Cardiac muscle cell (in vitro differentiated cells and primary cell): ENCODE measurements around the gene DGKD. TPM values are rescaled to one million over a fixed set of nuclear protein-coding genes. Genes with fewer than 3 reads are reported as not detected.

ENCODE experiments used
- DNase-seq, 2 donors: peaks; one replicate each; pipeline versions ENCODE4 v3.0.0 to v3.0.0-alpha.2; 2010 to 2017; ENCODE audit warnings: low read depth in 1 of 2, low spot score in 1 of 2
- H3K27ac ChIP-seq: fragments of 200-600 bp; sonication (generic); 2 replicates; pipeline ENCODE4 v1.5.1; 2016
- H3K27me3 ChIP-seq: fragments of 200-600 bp; sonication (generic); 2 replicates; pipeline ENCODE4 v1.6.0; 2016; ENCODE audit warnings: control low read depth
- H3K36me3 ChIP-seq: fragments of 200-600 bp; sonication (generic); 2 replicates; pipeline ENCODE4 v1.5.1; 2016; ENCODE audit warnings: control low read depth
- H3K4me1 ChIP-seq: fragments of 200-600 bp; sonication (generic); 2 replicates; pipeline ENCODE4 v1.8.1; 2017; ENCODE audit warnings: low read depth, mild to moderate bottlenecking, mixed run types
- H3K4me3 ChIP-seq: fragments of 200-600 bp; sonication (generic); 2 replicates; pipeline ENCODE4 v1.5.1; 2016; ENCODE audit warnings: mild to moderate bottlenecking
- H3K9me3 ChIP-seq: fragments of 200-600 bp; sonication (generic); 2 replicates; pipeline ENCODE4 v1.5.1; 2017; ENCODE audit warnings: low read depth, mild to moderate bottlenecking, control low read depth
- polyA plus RNA-seq: library from polyadenylated mRNA; unstranded; fragments of >200 nt; fragmentation: Nextera tagmentation; extraction: Ambion mirVana; gene quantifications from 2 replicates; pipeline ENCODE4 v1.2.1, GENCODE V29; 2016
- total RNA-seq: library from RNA; depleted of rRNA; stranded (reverse); fragments of >200 nt; gene quantifications from 2 replicates; pipeline ENCODE4 v1.2.3, GENCODE V29; 2016
- TF ChIP-seq, protein P1 (sequence below): IDR thresholded peaks from 2 replicates; pipeline ENCODE4 v1.5.1; 2012; ENCODE audit warnings: low read depth, mild to moderate bottlenecking, low read length

Gene DGKD
- total and polyA plus RNA-seq, 2 experiments from 2014 or later, result 21.0 to 40.0 TPM

DNA sequence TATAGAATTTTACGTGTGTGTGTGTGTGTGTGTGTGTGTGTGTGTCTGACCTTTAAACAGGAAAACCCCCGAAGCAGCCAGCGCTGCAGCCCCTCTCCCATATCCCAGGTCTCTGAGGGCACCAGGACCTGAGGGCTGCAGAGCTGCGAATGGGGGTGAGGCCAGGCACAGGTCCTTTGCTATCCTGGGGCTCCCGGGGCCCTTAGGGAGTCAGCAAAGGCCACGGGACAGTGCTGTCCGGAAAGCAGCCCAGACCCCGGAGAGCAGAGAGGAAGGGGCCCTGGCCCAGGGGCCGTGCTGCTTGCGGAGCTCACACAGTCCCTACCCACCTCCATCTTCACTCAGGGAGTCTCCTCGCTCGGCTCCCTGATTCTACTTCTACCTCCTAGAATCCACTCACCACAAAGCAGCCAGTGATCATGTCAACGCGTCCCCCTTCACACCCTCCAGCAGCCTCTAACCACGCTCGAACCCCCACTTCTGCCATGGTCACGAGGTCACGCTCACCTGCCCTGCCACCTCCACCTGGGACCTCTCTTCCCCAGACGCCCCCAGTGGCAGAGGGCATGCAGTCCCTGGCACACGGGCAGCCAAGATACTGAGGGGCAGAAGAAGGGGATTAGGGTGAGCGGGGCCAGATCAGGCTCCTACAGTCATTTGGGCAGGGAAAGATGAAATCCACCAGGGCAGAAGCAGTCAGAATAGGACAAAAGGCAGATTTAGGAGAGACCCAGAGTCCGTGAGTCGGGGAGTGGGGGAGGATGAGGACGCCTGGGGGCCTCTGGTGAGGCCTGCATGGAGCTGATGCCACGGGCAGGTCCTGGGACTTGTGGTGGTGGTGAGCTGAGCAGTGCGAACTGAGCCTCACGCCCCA is 125.6 kb downstream of the DGKD start:
- H3K27ac ChIP-seq, result no peak overlapping the region
- H3K4me3 ChIP-seq, result no peak overlapping the region
- no peaks in the 10 kb centered on the region for H3K9me3 ChIP-seq
- H3K27me3 ChIP-seq, result no peaks in the 10 kb centered on the region
- DNase-seq, result no peak
- TF ChIP-seq, protein P1, sequence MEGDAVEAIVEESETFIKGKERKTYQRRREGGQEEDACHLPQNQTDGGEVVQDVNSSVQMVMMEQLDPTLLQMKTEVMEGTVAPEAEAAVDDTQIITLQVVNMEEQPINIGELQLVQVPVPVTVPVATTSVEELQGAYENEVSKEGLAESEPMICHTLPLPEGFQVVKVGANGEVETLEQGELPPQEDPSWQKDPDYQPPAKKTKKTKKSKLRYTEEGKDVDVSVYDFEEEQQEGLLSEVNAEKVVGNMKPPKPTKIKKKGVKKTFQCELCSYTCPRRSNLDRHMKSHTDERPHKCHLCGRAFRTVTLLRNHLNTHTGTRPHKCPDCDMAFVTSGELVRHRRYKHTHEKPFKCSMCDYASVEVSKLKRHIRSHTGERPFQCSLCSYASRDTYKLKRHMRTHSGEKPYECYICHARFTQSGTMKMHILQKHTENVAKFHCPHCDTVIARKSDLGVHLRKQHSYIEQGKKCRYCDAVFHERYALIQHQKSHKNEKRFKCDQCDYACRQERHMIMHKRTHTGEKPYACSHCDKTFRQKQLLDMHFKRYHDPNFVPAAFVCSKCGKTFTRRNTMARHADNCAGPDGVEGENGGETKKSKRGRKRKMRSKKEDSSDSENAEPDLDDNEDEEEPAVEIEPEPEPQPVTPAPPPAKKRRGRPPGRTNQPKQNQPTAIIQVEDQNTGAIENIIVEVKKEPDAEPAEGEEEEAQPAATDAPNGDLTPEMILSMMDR, result no peak
- H3K36me3 ChIP-seq, result peaks cover 18% of the 10 kb centered on the region
- H3K4me1 ChIP-seq, result no peaks in the 10 kb centered on the region

DNA sequence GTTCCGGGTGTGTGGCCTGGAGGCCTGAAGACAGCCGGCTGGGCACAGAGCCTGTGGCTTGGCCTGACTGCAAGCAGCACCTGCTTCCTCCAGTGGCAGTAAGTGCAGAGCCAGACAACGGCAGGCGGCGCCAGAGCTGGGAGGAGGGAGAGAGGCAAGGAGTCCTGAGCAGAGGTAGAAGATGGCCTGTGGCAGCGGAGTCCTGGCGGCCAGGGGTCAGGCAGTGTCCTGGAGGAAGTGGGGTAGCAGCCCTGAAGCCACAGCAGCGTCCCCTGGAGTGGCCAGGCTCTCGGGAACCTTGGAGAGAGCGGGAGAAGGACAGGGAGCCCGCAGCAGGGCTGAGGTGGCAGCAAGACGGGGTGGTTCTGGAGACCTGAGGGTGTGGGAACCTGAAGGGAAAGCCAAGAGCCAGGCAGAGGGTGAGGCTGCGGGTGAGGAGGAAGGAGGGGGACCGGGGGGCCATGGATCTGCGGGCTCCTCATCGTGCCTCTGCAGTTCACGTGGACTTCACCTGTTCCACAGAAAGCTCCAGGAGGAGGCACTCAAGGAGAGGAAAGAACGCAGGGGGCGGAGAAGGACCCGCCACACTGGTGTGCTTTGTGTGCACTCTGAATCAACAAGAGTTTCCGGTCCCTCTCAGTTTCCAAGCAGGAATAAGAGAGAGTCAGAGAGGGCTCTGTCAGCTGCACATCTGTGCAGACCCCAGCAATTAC is 126.4 kb downstream of the DGKD start:
- Histone ChIP-seq H3K4me1 (no peaks in the 10 kb centered on the region), H3K27ac (no peak overlapping the region), H3K36me3 (peaks cover 23% of the 10 kb centered on the region), H3K9me3 (no peaks in the 10 kb centered on the region), H3K27me3 (no peaks in the 10 kb centered on the region), H3K4me3 (no peak overlapping the region)
- TF ChIP-seq, protein P1, result no peak
- peak in 1 of 2 donors; percentile 24 for DNase-seq

DNA sequence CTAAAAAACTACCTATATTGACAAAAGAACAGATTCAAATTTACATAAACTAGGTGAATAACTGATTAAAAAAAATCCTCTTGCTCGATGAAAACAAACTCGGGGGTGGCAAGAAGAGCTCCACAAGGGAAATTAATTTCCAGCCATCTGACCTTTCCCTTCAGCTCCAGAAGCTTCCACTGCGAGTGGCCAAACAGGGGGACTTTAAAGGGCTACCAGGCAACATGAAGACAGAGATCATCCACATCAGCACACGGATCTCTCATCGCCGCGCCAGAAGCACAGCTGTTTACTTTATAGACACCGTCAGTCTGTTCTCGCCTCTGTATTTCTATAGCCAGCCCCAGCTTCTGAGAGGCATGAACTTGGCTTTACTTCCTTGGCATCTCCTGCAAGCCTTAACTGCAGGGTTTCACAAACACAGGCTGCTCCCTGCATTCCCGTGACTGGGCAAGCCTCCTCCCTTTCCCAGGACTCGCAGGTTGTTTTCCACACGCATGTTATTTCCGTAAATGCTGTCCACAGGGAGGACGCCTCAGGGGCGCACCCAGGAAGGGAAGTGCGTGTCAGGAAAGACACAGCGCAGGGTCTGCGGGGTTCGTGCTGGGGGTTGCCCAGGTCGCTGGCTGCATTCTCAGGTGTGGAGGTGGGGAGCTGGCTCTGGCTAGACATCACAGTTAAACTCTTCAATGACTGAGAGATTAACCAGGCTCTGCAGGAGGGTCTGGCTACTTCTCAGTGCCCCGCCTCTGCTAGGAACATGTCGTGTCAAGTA is 127.3 kb downstream of the DGKD start:
- Histone ChIP-seq H3K9me3 (no peaks in the 10 kb centered on the region), H3K4me1 (peaks cover under 1% of the 10 kb centered on the region), H3K36me3 (peaks cover 23% of the 10 kb centered on the region), H3K27ac (no peak overlapping the region), H3K27me3 (no peaks in the 10 kb centered on the region), H3K4me3 (no peak overlapping the region)
- DNase-seq, result no peak
- TF ChIP-seq, protein P1, result no peak

DNA sequence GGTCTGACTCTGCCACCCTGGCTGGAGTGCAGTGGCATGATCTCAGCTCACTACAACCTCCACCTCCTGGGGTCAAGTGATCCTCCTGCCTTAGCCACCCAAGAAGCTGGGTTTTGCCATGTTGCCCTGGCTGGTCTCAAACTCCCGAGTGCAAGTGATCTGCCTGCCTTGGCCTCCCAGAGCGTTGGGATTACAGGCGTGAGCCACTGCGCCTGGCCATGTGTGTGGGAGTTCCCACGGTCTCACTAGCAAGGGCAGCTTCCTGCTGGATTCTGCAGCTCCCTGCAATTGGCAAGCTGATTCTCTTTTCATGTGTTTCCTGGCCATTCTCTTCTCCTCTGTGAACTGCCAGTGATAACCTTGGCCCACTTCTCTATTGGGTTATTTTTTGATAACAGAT is 128.3 kb downstream of the DGKD start:
- H3K9me3 ChIP-seq, result no peaks in the 10 kb centered on the region
- TF ChIP-seq, protein P1, result no peak
- H3K36me3 ChIP-seq, result peaks cover 30% of the 10 kb centered on the region
- no peak overlapping the region for H3K27ac ChIP-seq
- no peak overlapping the region for H3K4me3 ChIP-seq
- no peaks in the 10 kb centered on the region for H3K27me3 ChIP-seq
- no peak for DNase-seq
- peaks cover 3% of the 10 kb centered on the region for H3K4me1 ChIP-seq

DNA sequence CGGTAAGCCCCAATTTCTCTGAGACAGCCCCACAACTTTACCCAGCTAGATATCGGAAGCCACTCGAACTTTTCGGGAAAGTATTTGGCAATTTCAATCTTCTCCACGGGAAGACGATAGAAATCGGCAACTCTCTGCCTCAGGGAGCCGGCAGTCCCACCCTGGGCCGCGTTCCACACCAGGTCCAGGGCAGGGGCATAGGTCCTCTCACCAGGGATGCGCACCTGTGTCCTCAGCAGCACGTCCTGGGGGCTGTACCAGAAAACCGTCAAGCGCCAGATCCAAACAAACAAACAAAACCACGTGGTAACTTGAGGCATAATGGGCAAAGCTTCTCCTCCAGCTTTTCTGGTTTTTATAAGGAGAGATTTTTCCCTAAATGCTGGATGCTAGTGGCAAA is 131.4 kb downstream of the DGKD start:
- Histone ChIP-seq H3K9me3 (no peaks in the 10 kb centered on the region), H3K27me3 (no peaks in the 10 kb centered on the region), H3K4me3 (no peak overlapping the region), H3K36me3 (peaks cover 37% of the 10 kb centered on the region), H3K4me1 (peaks cover 3% of the 10 kb centered on the region), H3K27ac (no peak overlapping the region)
- TF ChIP-seq, protein P1, result no peak
- no peak for DNase-seq
